ENCODE measurements around the gene FRMPD1. TPM values are rescaled to one million over a fixed set of nuclear protein-coding genes. Genes with fewer than 3 reads are reported as not detected.

Gene FRMPD1
- total RNA-seq, 1 donor from 2014 or later: 6.3 TPM

DNA sequence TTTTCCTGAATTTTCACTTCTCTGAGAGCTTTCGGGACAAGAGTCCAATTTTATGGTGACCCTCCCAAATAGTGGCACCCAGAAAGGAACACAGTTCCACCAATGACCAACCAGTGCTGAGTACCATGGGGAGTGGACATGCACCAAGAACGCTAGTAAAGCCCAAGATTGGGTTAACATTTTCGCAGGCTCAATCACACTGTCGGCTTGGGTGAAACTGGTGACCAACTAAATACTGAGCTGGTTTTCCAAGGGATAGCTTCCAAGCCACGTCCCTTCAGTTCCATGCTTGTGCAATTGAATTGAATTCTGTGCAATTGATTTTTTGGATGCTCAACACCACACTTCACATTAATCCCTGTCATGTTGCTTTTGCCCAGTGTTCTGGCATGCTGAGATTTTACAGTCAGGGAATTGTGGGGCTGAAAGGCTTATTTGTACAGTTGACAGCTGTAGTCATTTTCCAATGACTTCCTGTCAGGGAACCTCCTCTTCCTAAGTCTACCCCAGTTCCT lies 65.3 kb downstream of the FRMPD1 start:
- no peak overlapping the region for H3K4me3 ChIP-seq (ENCODE audit: low read length in 3 of 3)
- H3K4me1 ChIP-seq (ENCODE audit: control insufficient read depth in 3 of 3, insufficient read depth in 3 of 3, low read length in 3 of 3): no peaks in the 10 kb centered on the region
- peaks cover 0 to 2% (median 0%) of the 10 kb centered on the region in 3 donors for H3K36me3 ChIP-seq (ENCODE audit: control insufficient read depth in 3 of 3, insufficient read depth in 3 of 3, low read length in 3 of 3)
- H3K9me3 ChIP-seq (ENCODE audit: control insufficient read depth in 3 of 3, low read length in 3 of 3): no peaks in the 10 kb centered on the region
- H3K9ac ChIP-seq (ENCODE audit: low read depth in 1 of 3, low read length in 3 of 3): no peak overlapping the region
- H3K27ac ChIP-seq (ENCODE audit: low read depth, low read length): no peak overlapping the region
- H3K27me3 ChIP-seq (ENCODE audit: control insufficient read depth in 3 of 3, insufficient read depth in 3 of 3, low read length in 3 of 3): no peaks in the 10 kb centered on the region

DNA sequence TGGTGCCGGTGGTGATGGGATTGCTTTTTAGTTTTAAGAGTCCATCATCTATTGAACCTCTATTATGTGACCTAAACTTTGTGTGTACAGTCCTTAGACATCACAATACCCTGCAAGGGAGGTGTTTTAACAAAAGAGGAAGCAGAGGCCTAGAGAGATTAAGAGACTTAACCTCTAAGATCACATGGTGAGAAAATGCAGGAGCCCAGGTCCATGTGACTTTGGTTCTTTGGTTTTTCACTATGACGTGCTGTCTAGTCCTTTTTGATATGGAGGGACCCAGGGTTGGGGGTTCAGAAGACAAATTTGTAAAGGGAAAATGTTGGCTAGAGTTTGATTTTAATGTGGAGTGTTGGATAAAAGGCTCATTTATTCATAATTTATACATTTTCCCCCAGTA lies 68.8 kb downstream of the FRMPD1 start:
- no peaks in the 10 kb centered on the region for H3K27me3 ChIP-seq (ENCODE audit: control insufficient read depth in 3 of 3, insufficient read depth in 3 of 3, low read length in 3 of 3)
- H3K9ac ChIP-seq (ENCODE audit: low read depth in 1 of 3, low read length in 3 of 3): no peak overlapping the region
- H3K27ac ChIP-seq (ENCODE audit: low read depth, low read length): no peak overlapping the region
- no peaks in the 10 kb centered on the region for H3K36me3 ChIP-seq (ENCODE audit: control insufficient read depth in 3 of 3, insufficient read depth in 3 of 3, low read length in 3 of 3)
- no peak overlapping the region for H3K4me3 ChIP-seq (ENCODE audit: low read length in 3 of 3)
- no peaks in the 10 kb centered on the region for H3K9me3 ChIP-seq (ENCODE audit: control insufficient read depth in 3 of 3, low read length in 3 of 3)
- H3K4me1 ChIP-seq (ENCODE audit: control insufficient read depth in 3 of 3, insufficient read depth in 3 of 3, low read length in 3 of 3): no peaks in the 10 kb centered on the region

DNA sequence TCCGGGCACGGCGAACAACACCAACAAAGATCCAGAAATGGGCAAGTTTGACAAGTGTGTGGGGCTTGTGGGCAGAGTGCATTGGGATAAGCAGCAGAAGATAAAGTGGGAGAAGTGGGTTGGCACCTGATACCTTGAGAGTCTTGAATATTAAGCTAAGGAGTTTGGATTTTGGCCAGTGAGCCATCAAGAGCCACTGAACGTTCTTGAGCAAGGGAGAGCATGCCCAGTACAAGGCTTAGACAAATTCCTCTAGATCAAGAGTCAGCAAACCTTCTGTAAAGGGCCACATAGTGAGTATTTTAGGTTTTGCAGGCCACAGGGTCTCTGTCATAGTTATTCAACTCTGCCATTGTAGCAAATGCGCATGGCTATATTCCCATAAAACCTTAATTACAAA lies 76.3 kb downstream of the FRMPD1 start:
- H3K27me3 ChIP-seq (ENCODE audit: control insufficient read depth in 3 of 3, insufficient read depth in 3 of 3, low read length in 3 of 3): no peaks in the 10 kb centered on the region
- H3K4me3 ChIP-seq (ENCODE audit: low read length in 3 of 3): no peak overlapping the region
- H3K27ac ChIP-seq (ENCODE audit: low read depth, low read length): no peak overlapping the region
- H3K9me3 ChIP-seq (ENCODE audit: control insufficient read depth in 3 of 3, low read length in 3 of 3): no peaks in the 10 kb centered on the region
- peaks cover 0 to 3% (median 0%) of the 10 kb centered on the region in 3 donors for H3K36me3 ChIP-seq (ENCODE audit: control insufficient read depth in 3 of 3, insufficient read depth in 3 of 3, low read length in 3 of 3)
- H3K4me1 ChIP-seq (ENCODE audit: control insufficient read depth in 3 of 3, insufficient read depth in 3 of 3, low read length in 3 of 3): no peaks in the 10 kb centered on the region
- H3K9ac ChIP-seq (ENCODE audit: low read depth in 1 of 3, low read length in 3 of 3): no peak overlapping the region

DNA sequence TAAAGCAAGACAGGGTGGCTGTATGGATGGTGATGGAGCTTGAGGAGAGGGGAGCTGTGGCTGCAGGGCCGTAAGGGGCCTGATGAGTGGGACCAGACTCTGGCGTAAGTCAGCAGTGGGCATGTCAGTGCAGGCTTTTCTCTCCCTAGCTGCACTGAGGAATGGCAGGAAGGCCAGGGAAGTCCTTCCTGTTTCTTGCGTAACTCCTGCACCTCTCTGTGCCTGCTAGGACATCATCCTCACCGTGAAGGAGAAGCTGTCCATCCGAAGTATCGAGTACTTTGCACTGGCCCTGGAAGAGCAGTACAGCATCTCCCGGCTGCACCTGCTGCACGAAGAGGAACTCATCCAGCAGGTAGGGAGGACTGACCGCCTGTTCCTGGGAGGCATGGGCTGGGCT lies 78.7 kb downstream of the FRMPD1 start:
- H3K27me3 ChIP-seq (ENCODE audit: control insufficient read depth in 3 of 3, insufficient read depth in 3 of 3, low read length in 3 of 3): no peaks in the 10 kb centered on the region
- no peaks in the 10 kb centered on the region for H3K4me1 ChIP-seq (ENCODE audit: control insufficient read depth in 3 of 3, insufficient read depth in 3 of 3, low read length in 3 of 3)
- no peak overlapping the region for H3K27ac ChIP-seq (ENCODE audit: low read depth, low read length)
- no peaks in the 10 kb centered on the region for H3K9me3 ChIP-seq (ENCODE audit: control insufficient read depth in 3 of 3, low read length in 3 of 3)
- no peak overlapping the region for H3K9ac ChIP-seq (ENCODE audit: low read depth in 1 of 3, low read length in 3 of 3)
- no peak overlapping the region for H3K4me3 ChIP-seq (ENCODE audit: low read length in 3 of 3)
- H3K36me3 ChIP-seq (ENCODE audit: control insufficient read depth in 3 of 3, insufficient read depth in 3 of 3, low read length in 3 of 3): peaks cover 0 to 3% (median 0%) of the 10 kb centered on the region in 3 donors

DNA sequence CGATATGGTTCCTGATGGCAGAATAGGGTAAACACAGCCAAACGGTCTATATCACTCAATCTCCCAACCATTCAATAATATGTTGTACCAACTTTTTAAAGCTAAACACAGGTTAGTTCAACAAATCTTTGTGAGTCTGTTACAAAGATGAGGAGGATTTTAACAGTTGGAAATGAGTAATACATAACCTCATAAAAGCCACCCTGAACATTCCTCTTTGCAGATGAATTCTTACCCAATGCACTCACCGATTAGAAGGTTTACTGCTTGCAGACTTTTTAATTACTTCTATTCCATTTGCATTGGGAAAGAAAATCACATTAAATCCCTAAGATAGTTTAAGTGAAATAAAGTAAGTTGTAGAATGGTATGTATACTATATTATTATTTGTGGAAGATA lies 79.5 kb downstream of the FRMPD1 start:
- H3K27ac ChIP-seq (ENCODE audit: low read depth, low read length): no peak overlapping the region
- H3K9ac ChIP-seq (ENCODE audit: low read depth in 1 of 3, low read length in 3 of 3): no peak overlapping the region
- no peaks in the 10 kb centered on the region for H3K27me3 ChIP-seq (ENCODE audit: control insufficient read depth in 3 of 3, insufficient read depth in 3 of 3, low read length in 3 of 3)
- H3K4me3 ChIP-seq (ENCODE audit: low read length in 3 of 3): no peak overlapping the region
- H3K4me1 ChIP-seq (ENCODE audit: control insufficient read depth in 3 of 3, insufficient read depth in 3 of 3, low read length in 3 of 3): no peaks in the 10 kb centered on the region
- H3K36me3 ChIP-seq (ENCODE audit: control insufficient read depth in 3 of 3, insufficient read depth in 3 of 3, low read length in 3 of 3): peaks cover 0 to 4% (median 0%) of the 10 kb centered on the region in 3 donors
- H3K9me3 ChIP-seq (ENCODE audit: control insufficient read depth in 3 of 3, low read length in 3 of 3): no peaks in the 10 kb centered on the region

DNA sequence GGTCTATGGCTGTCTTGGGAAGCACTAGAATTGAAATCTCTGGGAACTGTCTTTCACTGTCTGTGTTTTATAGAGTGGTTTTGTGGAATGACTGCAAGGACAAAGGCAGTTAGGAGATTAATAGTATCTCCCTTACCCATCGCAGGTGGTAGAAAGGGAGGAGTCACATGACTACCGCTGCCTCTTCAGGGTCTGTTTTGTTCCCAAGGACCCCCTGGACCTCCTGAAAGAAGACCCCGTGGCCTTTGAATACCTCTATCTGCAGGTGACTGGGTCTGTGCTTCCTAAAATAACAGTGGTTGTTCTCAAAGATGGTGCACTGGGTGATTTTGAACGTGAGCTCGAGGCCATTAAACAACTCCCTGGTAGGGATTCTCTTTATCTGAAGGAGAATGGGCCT lies 80.1 kb downstream of the FRMPD1 start:
- Histone ChIP-seq H3K27ac (ENCODE audit: low read depth, low read length) (no peak overlapping the region), H3K9me3 (ENCODE audit: control insufficient read depth in 3 of 3, low read length in 3 of 3) (no peaks in the 10 kb centered on the region), H3K36me3 (ENCODE audit: control insufficient read depth in 3 of 3, insufficient read depth in 3 of 3, low read length in 3 of 3) (peaks cover 0 to 5% (median 0%) of the 10 kb centered on the region in 3 donors), H3K4me1 (ENCODE audit: control insufficient read depth in 3 of 3, insufficient read depth in 3 of 3, low read length in 3 of 3) (no peaks in the 10 kb centered on the region), H3K4me3 (ENCODE audit: low read length in 3 of 3) (no peak overlapping the region), H3K9ac (ENCODE audit: low read depth in 1 of 3, low read length in 3 of 3) (no peak overlapping the region), H3K27me3 (ENCODE audit: control insufficient read depth in 3 of 3, insufficient read depth in 3 of 3, low read length in 3 of 3) (no peaks in the 10 kb centered on the region)

DNA sequence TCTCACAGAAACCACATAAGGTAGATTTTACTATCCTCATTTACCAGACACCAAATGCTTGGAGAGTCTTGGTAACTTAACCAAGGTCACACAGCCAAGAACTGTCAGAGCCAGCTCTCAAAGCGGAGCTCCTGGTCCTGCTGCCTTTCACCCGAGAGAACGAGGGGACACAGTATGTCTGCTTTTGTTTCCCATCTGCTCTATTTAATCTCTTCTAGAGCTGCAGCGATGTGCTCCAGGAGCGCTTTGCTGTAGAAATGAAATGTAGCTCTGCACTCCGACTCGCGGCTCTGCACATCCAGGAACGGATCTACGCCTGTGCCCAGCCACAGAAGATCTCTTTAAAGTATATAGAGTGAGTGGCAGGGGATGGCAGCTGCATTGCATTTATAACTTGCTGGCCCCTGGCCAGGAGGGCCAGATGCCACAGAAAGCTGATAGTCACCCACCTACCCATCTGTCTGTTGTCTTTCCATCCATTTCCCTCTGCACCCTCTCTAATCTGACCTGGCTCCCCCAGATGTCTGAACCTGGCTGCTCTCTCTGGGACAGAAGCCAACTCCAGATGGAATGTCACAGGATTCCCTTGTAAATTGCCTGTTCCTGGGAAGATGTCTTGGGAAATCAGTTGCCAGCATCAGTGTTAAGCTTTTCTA lies 81.5 kb downstream of the FRMPD1 start:
- Histone ChIP-seq H3K9ac (ENCODE audit: low read depth in 1 of 3, low read length in 3 of 3) (no peak overlapping the region), H3K27me3 (ENCODE audit: control insufficient read depth in 3 of 3, insufficient read depth in 3 of 3, low read length in 3 of 3) (no peaks in the 10 kb centered on the region), H3K36me3 (ENCODE audit: control insufficient read depth in 3 of 3, insufficient read depth in 3 of 3, low read length in 3 of 3) (peaks cover 0 to 5% (median 0%) of the 10 kb centered on the region in 3 donors), H3K4me3 (ENCODE audit: low read length in 3 of 3) (no peak overlapping the region), H3K4me1 (ENCODE audit: control insufficient read depth in 3 of 3, insufficient read depth in 3 of 3, low read length in 3 of 3) (no peaks in the 10 kb centered on the region), H3K27ac (ENCODE audit: low read depth, low read length) (no peak overlapping the region), H3K9me3 (ENCODE audit: control insufficient read depth in 3 of 3, low read length in 3 of 3) (no peaks in the 10 kb centered on the region)

DNA sequence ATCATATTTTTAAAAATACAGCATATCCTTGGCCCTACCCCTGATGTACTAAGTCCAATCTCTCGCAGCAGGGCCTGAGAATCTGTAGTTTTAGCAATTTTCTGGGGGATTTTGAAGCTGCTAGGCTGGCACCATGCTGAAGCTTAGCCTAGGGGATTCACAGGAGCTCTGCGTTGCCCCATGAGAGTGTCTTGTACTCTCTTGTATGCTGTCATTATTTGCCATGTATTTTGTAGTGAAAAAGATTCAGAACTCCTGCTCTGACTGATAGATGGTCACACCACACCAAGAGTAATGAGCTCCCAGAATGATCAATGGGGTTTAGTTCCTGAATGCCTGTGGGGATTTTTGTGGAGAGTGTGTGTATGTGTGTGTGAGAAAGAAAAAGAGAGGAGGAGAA lies 82.2 kb downstream of the FRMPD1 start:
- no peak overlapping the region for H3K4me3 ChIP-seq (ENCODE audit: low read length in 3 of 3)
- H3K9me3 ChIP-seq (ENCODE audit: control insufficient read depth in 3 of 3, low read length in 3 of 3): no peaks in the 10 kb centered on the region
- no peaks in the 10 kb centered on the region for H3K27me3 ChIP-seq (ENCODE audit: control insufficient read depth in 3 of 3, insufficient read depth in 3 of 3, low read length in 3 of 3)
- no peaks in the 10 kb centered on the region for H3K4me1 ChIP-seq (ENCODE audit: control insufficient read depth in 3 of 3, insufficient read depth in 3 of 3, low read length in 3 of 3)
- H3K9ac ChIP-seq (ENCODE audit: low read depth in 1 of 3, low read length in 3 of 3): no peak overlapping the region
- no peak overlapping the region for H3K27ac ChIP-seq (ENCODE audit: low read depth, low read length)
- peaks cover 0 to 5% (median 0%) of the 10 kb centered on the region in 3 donors for H3K36me3 ChIP-seq (ENCODE audit: control insufficient read depth in 3 of 3, insufficient read depth in 3 of 3, low read length in 3 of 3)

DNA sequence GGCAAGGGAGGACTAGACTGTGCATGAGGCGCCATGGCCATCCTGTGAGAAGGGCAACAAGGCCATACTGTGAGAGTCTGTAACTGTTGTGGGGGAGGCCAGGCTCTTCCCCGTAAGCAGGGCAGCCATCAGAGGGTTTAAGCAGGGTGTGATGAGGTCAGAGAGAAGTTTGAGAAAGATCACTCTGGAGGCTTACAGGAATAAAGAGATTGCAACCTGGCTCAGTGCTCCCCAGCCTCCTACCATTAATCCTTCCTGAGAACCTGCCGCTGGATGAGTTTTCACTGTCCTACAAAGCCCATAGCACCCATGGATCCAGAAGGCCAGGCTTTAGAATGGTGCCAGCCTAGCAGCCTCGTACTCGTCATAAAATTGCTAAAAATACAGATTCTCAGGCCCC lies 88.5 kb downstream of the FRMPD1 start:
- Histone ChIP-seq H3K36me3 (ENCODE audit: control insufficient read depth in 3 of 3, insufficient read depth in 3 of 3, low read length in 3 of 3) (peaks cover 0 to 7% (median 0%) of the 10 kb centered on the region in 3 donors), H3K27ac (ENCODE audit: low read depth, low read length) (no peak overlapping the region), H3K9me3 (ENCODE audit: control insufficient read depth in 3 of 3, low read length in 3 of 3) (no peaks in the 10 kb centered on the region), H3K4me3 (ENCODE audit: low read length in 3 of 3) (no peak overlapping the region), H3K27me3 (ENCODE audit: control insufficient read depth in 3 of 3, insufficient read depth in 3 of 3, low read length in 3 of 3) (no peaks in the 10 kb centered on the region), H3K9ac (ENCODE audit: low read depth in 1 of 3, low read length in 3 of 3) (no peak overlapping the region), H3K4me1 (ENCODE audit: control insufficient read depth in 3 of 3, insufficient read depth in 3 of 3, low read length in 3 of 3) (no peaks in the 10 kb centered on the region)

DNA sequence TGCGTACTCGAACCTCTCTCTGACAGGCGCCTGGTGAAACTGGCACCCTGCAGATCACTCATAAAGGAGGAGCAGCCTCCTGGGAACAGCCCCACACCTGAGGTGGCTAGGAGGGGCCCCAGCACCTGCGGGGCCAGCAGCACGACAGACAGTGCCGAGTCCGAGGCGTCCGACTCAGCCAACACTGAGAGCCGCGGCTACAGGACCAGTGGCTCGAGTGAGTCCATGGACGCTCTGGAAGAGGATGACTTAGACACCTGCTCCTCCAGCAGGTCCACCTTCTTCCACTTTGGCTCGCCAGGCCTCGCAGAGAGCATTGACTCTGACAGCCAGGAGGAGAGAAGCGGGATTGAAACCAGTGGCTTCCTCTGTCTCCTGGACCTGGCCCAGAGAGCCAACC lies 89.4 kb downstream of the FRMPD1 start:
- no peak overlapping the region for H3K4me3 ChIP-seq (ENCODE audit: low read length in 3 of 3)
- H3K27ac ChIP-seq (ENCODE audit: low read depth, low read length): no peak overlapping the region
- H3K36me3 ChIP-seq (ENCODE audit: control insufficient read depth in 3 of 3, insufficient read depth in 3 of 3, low read length in 3 of 3): peaks cover 0 to 7% (median 0%) of the 10 kb centered on the region in 3 donors
- H3K9ac ChIP-seq (ENCODE audit: low read depth in 1 of 3, low read length in 3 of 3): no peak overlapping the region
- no peaks in the 10 kb centered on the region for H3K9me3 ChIP-seq (ENCODE audit: control insufficient read depth in 3 of 3, low read length in 3 of 3)
- no peaks in the 10 kb centered on the region for H3K27me3 ChIP-seq (ENCODE audit: control insufficient read depth in 3 of 3, insufficient read depth in 3 of 3, low read length in 3 of 3)
- no peaks in the 10 kb centered on the region for H3K4me1 ChIP-seq (ENCODE audit: control insufficient read depth in 3 of 3, insufficient read depth in 3 of 3, low read length in 3 of 3)
